Occipital lobe (tissue), 2 donors: ENCODE measurements around the gene ZNF335. TPM values are rescaled to one million over a fixed set of nuclear protein-coding genes. Genes with fewer than 3 reads are reported as not detected.
A peak's percentile ranks its signal among the peaks of the same experiment; 100 is the strongest.
"Not testable (repeated sequence)": the region's sequence is repeated elsewhere in the genome, so short reads cannot be mapped to it uniquely, and the experiment has no call there.

ENCODE experiments used
- DNase-seq: peaks from one replicate; lab custom pipeline; 2025; lab: John Stamatoyannopoulos, UW
- total RNA-seq: library from RNA; depleted of rRNA; stranded (reverse); fragments of >200 nt; gene quantifications from one replicate; pipeline ENCODE4 v1.2.3, GENCODE V29; 2014

Gene ZNF335
- total RNA-seq, 1 donor from 2014 or later = 13.9 TPM

DNA sequence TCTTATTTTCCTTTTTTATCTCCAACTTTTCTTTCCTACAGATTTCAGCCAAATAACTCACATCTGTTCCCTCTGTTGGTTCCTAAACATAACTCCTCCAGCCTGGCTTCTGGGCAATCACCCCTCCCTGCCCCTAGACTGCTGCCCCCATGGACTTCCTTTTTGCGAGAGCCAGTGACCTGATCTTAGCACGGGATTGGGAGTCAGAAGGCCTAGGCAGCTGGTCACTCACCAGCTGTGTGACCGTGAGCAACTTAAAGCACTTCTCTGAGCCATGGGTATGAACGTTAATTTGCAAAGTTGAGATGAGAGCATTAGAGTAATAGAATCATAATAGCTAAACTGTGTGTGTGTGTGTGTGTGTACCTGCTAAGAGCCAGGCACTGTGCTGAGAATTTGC is 32.2 kb upstream of the ZNF335 start:
- no peak for DNase-seq

GRCh38 chr20:46002008-46002407 is 30.0 kb upstream of the ZNF335 start:
- DNase-seq = no peak

GRCh38 chr20:46001498-46001897 is 29.5 kb upstream of the ZNF335 start:
- DNase-seq = no peak

GRCh38 chr20:46000262-46000996 is 28.4 kb upstream of the ZNF335 start:
- no peak for DNase-seq

GRCh38 chr20:45999557-46000261 is 27.7 kb upstream of the ZNF335 start:
- no peak for DNase-seq

DNA sequence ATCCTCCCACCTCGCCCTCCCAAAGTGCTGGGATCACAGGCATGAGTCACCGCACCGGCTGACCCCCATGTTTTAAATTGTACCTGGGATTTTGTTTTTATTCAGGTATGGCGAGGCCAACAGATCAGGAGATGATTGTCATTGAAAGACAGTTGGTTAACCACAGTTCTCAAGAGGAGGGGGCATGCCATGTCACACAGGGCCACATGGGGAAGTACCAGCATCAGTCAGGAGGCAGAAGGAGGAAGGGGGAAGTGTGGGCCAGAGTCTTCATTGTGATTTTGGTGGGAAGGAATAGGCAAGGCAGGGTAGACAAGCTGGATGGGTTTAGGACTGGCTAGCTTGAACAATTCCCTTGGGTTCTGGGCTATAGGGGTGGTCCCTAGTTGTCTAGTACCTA is 26.8 kb upstream of the ZNF335 start:
- DNase-seq = no peak

DNA sequence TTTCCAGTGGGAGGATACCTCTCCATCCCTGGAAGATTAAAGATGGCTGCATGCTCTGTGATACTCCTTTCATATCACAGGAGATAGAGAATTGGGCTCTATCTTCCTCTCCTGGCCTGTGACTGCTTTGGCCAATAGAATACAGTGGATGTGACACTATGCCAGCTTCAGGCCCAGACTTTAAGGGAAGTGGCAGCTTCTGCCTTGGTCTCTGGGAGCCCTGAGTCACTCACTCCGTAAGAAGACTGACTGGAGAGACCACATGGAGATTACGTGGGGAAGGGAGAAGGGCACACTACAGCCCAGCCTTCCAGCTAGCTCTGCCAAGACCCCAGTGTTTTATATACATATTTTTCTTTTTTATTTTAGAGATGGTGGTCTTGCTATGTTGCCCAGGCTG is 26.3 kb upstream of the ZNF335 start:
- DNase-seq = no peak

- no peak for DNase-seq
Observed at GRCh38 chr20:45997187-45997586, 25.2 kb upstream of the ZNF335 start.

DNA sequence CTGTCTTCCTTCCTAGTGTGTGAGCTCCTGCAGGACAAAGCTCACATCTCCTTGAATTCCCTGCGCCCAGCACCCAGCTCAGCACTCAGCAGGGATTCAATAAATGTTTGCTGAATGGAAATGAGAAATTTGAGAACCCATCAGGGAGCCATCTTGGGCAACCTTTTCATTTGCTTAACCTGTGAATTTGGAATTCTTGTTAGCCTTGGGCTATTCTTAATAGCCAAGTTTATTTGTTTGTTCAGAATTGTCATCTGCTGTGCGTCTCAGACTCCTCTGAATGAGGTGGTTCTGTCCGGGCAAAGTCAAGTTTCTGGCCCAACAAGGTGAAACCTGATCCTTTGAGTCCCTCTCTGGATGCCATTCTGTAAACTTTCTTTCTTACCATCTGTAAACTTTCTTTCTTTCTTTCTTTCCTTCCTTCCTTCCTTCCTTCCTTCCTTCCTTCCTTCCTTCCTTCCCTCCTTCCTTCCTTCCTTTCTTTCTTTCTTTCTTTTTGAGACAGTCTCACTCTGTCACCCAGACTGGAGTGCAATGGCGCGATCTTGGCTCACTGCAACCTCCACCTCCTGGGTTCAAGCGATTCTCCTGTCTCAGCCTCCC is 23.6 kb upstream of the ZNF335 start:
- DNase-seq = not testable (repeated sequence)

GRCh38 chr20:45994761-45995493 is 22.9 kb upstream of the ZNF335 start:
- DNase-seq = no peak

DNA sequence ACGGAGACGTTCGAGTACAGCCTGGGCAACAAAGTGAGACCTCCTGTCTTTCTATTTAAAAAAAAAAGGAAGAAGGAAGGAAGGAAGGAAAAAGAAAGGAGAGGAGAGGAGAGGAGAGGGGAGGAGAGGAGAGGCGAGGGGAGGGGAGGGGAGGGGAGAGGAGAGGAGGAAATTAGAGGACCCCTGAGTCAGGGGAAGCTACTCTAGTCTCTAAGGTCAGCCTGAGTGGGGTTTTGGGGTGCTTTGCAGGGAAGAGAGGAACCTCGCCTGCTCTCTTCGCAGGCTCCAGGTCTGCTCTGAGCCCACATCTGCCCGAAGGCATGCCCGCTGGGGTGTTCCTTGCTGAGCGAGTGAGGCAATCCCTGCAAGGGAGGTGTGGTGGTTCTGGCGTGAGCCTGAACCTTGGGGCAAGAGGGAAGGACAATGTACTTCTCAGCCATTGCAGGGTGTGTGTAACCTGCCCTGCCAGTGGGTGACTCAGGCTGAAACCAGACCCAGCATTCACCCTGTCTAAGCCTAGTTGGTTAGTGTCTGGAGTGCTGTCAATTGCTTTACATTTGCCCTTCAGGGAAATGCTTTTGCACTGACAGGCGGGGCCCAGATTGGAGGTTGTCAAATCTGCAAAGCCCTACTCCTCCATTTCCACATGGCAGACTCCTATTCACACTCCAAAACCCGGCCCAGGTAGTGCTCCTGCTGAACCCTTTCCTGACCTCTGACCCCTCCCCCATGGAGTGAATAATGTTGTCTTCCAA is 21.4 kb upstream of the ZNF335 start:
- DNase-seq = no peak

GRCh38 chr20:45991616-45992015 is 19.6 kb upstream of the ZNF335 start:
- no peak for DNase-seq

DNA sequence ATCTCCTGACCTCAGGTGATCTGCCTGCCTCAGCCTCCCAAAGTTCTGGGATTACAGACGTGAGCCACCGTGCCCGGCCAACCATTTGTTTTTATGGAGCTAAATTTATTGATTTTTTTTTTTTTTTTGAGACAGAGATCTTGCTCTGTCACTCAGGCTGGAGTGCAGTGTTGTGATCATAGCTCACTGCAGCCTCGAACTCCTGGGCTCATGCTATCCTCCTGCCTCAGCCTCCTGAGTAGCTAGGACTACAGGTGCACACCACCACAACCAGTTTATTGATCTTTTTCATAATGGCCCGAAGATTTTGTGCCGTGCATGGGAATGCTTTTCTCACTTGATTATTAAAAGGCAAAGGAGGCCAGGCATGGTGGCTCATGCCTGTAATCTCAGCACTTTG is 16.8 kb upstream of the ZNF335 start:
- DNase-seq = not testable (repeated sequence)

GRCh38 chr20:45987108-45987780 is 15.2 kb upstream of the ZNF335 start:
- peak; percentile 19 for DNase-seq

- no peak for DNase-seq
Observed at GRCh38 chr20:45985573-45985972, 13.6 kb upstream of the ZNF335 start.

- DNase-seq = no peak
Observed at GRCh38 chr20:45983279-45983743, 11.3 kb upstream of the ZNF335 start.

DNA sequence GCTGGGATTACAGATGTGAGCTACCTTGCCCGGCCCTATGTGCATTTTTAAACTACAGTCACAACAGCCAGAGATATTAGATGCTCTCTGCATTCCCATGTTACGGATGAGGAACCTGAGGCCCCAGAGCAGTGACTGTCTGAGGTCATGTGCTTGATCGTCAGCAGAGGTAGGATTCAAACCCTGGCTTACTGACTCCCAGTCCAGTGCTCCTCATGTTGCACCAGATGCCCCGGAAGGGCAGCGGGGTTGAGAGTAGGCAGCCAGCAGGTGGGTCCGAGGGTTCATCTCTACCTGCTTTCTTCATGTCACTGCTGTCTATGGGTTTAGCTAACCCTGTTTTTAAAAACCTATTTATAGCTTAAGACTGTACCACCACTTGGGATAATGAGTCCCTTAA is 9.3 kb upstream of the ZNF335 start:
- DNase-seq = no peak

DNA sequence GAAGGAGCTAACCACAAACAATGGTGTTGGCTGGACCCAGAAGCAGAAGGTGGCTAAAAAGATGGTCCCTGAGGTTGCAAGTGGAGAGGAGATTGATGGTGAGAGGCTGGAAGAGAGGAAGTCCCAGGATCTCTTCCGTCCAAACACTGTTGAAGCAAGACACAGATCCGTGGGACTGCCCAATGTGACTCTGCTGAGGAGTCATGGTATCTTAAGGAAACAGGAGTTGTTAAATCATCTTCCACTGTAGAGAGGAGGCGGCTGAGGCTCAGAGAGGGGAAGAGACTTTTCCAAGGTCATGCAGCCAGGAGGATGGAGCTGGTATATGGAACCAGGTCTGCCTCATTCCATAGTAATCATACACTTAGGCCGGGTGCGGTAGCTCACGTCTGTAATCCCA is 4.1 kb upstream of the ZNF335 start:
- no peak for DNase-seq

- no peak for DNase-seq
Observed at GRCh38 chr20:45975686-45976085, 3.7 kb upstream of the ZNF335 start.

DNA sequence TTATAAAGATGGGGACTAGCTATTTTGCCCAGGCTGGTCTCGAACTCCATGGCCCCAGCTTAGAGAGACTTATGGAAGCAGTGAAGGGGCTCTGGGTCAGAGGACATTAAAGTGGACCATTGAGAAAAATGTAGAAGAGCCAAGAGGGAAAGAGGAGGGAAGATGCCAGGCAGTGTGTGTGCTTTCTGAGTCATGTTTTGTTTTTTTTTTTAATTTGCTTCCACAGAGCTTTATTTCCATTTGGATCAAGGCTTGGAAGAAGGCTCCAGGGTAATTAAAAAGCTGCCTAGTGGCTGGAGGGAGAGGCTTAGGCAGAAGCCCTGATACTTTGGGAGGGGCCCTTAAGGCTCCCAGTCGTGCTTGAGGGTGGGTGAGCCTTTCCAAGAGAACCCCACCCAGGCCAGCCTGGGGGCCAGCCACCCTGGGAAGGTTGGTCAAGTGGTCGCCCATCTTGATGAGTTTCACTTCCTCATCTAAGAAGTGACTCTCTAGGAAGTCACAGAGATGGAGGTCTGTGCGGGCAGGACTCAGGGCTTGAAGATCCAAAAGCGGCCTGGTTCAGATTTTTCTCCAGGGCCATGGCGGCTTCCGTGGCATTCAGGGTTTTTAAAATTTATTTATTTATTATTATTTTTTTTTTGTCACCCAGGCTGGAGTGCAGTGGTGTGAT is 3.0 kb upstream of the ZNF335 start:
- DNase-seq = no peak
